Neural progenitor cell (in vitro differentiated cells): Measurements from ENCODE around the gene OTX1. TPM values are rescaled to one million over a fixed set of nuclear protein-coding genes. Genes with fewer than 3 reads are reported as not detected.
A peak's percentile ranks its signal among the peaks of the same experiment; 100 is the strongest.

ENCODE experiments used
- DNase-seq: peaks from one replicate; pipeline ENCODE4 v3.0.0-alpha.2; 2016; ENCODE audit warnings: low spot score
- H2AFZ ChIP-seq: fragments of 200-600 bp; sonication (generic); replicated peaks from 2 replicates; pipeline ENCODE4 v1.6.1; 2016; ENCODE audit warnings: antibody characterized with exemption
- H3F3A ChIP-seq: fragments of 200-600 bp; sonication (generic); 2 replicates; pipeline ENCODE4 v1.6.1; 2016; ENCODE audit warnings: antibody characterized with exemption, low read depth
- H3K27ac ChIP-seq: fragments of 200-600 bp; sonication (generic); 2 replicates; pipeline ENCODE4 v1.5.1; 2016; ENCODE audit warnings: mild to moderate bottlenecking
- H3K27me3 ChIP-seq: fragments of 200-600 bp; sonication (generic); 2 replicates; pipeline ENCODE4 v1.6.1; 2016; ENCODE audit warnings: mild to moderate bottlenecking, moderate library complexity
- H3K36me3 ChIP-seq: fragments of 200-600 bp; sonication (generic); 2 replicates; pipeline ENCODE4 v1.5.1; 2016
- H3K4me1 ChIP-seq: fragments of 200-600 bp; sonication (generic); 2 replicates; pipeline ENCODE4 v1.6.1; 2016; ENCODE audit warnings: mixed run types
- H3K4me2 ChIP-seq: fragments of 200-600 bp; sonication (generic); 2 replicates; pipeline ENCODE4 v1.6.1; 2016
- H3K4me3 ChIP-seq: fragments of 200-600 bp; sonication (generic); 2 replicates; pipeline ENCODE4 v1.5.1; 2016
- H3K79me2 ChIP-seq: fragments of 200-600 bp; sonication (generic); 2 replicates; pipeline ENCODE4 v1.6.1; 2016; ENCODE audit warnings: low read depth
- H3K9ac ChIP-seq: fragments of 200-600 bp; sonication (generic); 2 replicates; pipeline ENCODE4 v1.6.1; 2016
- H3K9me3 ChIP-seq: fragments of 200-600 bp; sonication (generic); 2 replicates; pipeline ENCODE4 v1.5.1; 2016; ENCODE audit warnings: low read depth
- H4K20me1 ChIP-seq: fragments of 200-600 bp; sonication (generic); 2 replicates; pipeline ENCODE4 v1.6.1; 2016; ENCODE audit warnings: low read depth
- H3K27ac Mint-ChIP-seq: 3 replicates; pipeline ENCODE4 v1.8.0; 2021; ENCODE audit warnings: mixed read lengths
- H3K27me3 Mint-ChIP-seq: 2 replicates; pipeline ENCODE4 v1.8.0; 2022; ENCODE audit warnings: low read depth, mild to moderate bottlenecking, inconsistent platforms, moderate library complexity, mixed read lengths; ENCODE audit not compliant: insufficient read depth
- H3K36me3 Mint-ChIP-seq: 3 replicates; pipeline ENCODE4 v1.8.0; 2021; ENCODE audit warnings: mixed read lengths
- H3K4me1 Mint-ChIP-seq: 3 replicates; pipeline ENCODE4 v1.8.0; 2021; ENCODE audit warnings: mixed read lengths
- H3K4me3 Mint-ChIP-seq: 3 replicates; pipeline ENCODE4 v1.8.0; 2021; ENCODE audit warnings: mild to moderate bottlenecking, moderate library complexity, mixed read lengths
- H3K9me3 Mint-ChIP-seq: 3 replicates; pipeline ENCODE4 v1.8.0; 2020; ENCODE audit warnings: mixed read lengths
- CTCF ChIP-seq: fragments of 200-600 bp; sonication (generic); IDR thresholded peaks from 2 replicates; pipeline ENCODE4 v1.5.1; 2017; ENCODE audit warnings: antibody characterized with exemption, mild to moderate bottlenecking
- EZH2 ChIP-seq: fragments of 200-600 bp; sonication (generic); IDR thresholded peaks from 2 replicates; pipeline ENCODE4 v1.6.1; 2017; ENCODE audit warnings: antibody characterized with exemption, mild to moderate bottlenecking, moderate library complexity
- EZH2phosphoT487 ChIP-seq: fragments of 200-600 bp; sonication (generic); IDR thresholded peaks from 2 replicates; pipeline ENCODE4 v1.6.1; 2017; ENCODE audit warnings: antibody characterized with exemption
- total RNA-seq: library from RNA; depleted of rRNA; stranded (reverse); fragments of >200 nt; gene quantifications from 2 replicates; pipeline ENCODE4 v1.2.3, GENCODE V29; 2015; ENCODE audit warnings: low replicate concordance

OTX1 gene
- total RNA-seq, 1 donor from 2014 or later = 7.9 TPM

GRCh38 chr2:63053889-63054602 lies 3.4 kb downstream of the OTX1 start:
- Histone ChIP-seq H3K27me3 (peaks cover 73% of the 10 kb centered on the region), H3K79me2 (peaks cover 87% of the 10 kb centered on the region), H3K4me2 (peak overlapping the region; percentile 94), H4K20me1 (peaks cover 86% of the 10 kb centered on the region), H3F3A (peaks cover 59% of the 10 kb centered on the region), H3K9ac (no peak overlapping the region), H3K4me1 (peaks cover 58% of the 10 kb centered on the region), H3K36me3 (no peaks in the 10 kb centered on the region), H3K4me3 (peak overlapping the region; percentile 93), H2AFZ (no peak overlapping the region), H3K27ac (no peak overlapping the region), H3K9me3 (no peaks in the 10 kb centered on the region)
- Mint-ChIP-seq H3K4me1 (peaks cover 44% of the 10 kb centered on the region), H3K27me3 (peaks cover 66% of the 10 kb centered on the region), H3K27ac (peak overlapping the region; percentile 95), H3K36me3 (peaks cover 69% of the 10 kb centered on the region), H3K9me3 (peaks cover 32% of the 10 kb centered on the region), H3K4me3 (peak overlapping the region; percentile 98)
- peak; percentile 77 for TF ChIP-seq CTCF
- peak; percentile 48 for TF ChIP-seq EZH2
- TF ChIP-seq EZH2phosphoT487 = no peak
- peak; percentile 78 for DNase-seq

DNA sequence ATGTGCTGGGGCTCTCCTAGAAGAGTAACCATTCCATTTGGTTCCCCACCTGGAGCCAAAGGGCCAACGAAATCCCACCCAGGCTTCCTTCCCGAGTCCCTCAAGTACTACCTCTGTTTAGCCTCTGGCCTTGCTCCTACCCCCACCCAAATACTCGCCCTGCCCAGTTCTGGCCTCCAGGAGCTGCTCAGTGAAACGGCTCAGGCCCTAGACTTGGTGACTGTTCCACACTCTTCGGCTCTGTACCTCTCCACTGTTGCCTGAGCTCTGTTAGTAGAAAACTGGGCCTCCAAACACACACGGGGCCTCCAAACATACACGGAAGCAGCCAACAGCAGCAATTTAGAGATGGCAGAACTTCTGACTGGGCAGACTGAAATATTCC lies 4.2 kb downstream of the OTX1 start:
- Mint-ChIP-seq H3K9me3 (peaks cover 32% of the 10 kb centered on the region), H3K4me1 (peaks cover 45% of the 10 kb centered on the region), H3K36me3 (peaks cover 64% of the 10 kb centered on the region), H3K4me3 (peak overlapping the region; percentile 98), H3K27ac (peak overlapping the region; percentile 85), H3K27me3 (peaks cover 61% of the 10 kb centered on the region)
- Histone ChIP-seq H3K27ac (no peak overlapping the region), H3K27me3 (peaks cover 81% of the 10 kb centered on the region), H3K36me3 (no peaks in the 10 kb centered on the region), H3K4me1 (peaks cover 63% of the 10 kb centered on the region), H3K9ac (no peak overlapping the region), H3K79me2 (peaks cover 79% of the 10 kb centered on the region), H4K20me1 (peaks cover 82% of the 10 kb centered on the region), H3K9me3 (no peaks in the 10 kb centered on the region), H3K4me3 (peak overlapping the region; percentile 93), H3K4me2 (peak overlapping the region; percentile 94), H3F3A (peaks cover 59% of the 10 kb centered on the region), H2AFZ (no peak overlapping the region)
- TF ChIP-seq CTCF (no peak), EZH2phosphoT487 (no peak), EZH2 (no peak)
- DNase-seq = no peak

DNA sequence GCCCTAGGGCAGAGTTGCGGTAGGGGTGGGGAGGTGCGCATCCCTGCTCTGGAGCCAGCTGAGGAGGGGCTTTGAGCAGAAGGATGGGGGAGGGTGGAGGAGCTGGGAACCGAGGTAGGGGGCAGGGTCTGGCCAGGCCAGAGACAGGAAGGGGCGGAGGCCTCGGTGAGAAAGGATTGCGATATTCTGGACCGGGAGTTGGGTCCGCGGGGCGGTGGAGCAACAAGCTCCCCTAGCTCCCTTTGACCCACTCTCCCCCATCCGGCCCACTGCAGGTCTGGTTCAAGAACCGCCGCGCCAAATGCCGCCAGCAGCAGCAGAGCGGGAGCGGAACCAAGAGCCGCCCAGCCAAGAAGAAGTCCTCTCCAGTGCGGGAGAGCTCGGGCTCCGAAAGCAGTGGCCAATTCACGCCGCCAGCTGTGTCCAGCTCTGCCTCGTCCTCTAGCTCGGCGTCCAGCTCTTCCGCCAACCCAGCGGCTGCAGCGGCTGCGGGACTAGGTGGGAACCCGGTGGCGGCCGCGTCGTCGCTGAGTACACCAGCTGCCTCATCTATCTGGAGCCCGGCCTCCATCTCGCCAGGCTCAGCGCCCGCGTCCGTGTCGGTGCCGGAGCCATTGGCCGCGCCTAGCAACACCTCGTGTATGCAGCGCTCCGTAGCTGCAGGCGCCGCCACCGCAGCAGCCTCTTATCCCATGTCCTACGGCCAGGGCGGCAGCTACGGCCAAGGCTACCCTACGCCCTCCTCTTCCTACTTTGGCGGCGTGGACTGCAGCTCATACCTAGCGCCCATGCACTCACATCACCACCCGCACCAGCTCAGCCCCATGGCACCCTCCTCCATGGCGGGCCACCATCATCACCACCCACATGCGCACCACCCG lies 4.8 kb downstream of the OTX1 start:
- Mint-ChIP-seq H3K4me1 (peaks cover 49% of the 10 kb centered on the region), H3K4me3 (peak overlapping the region; percentile 98), H3K9me3 (peaks cover 36% of the 10 kb centered on the region), H3K27ac (peak overlapping the region; percentile 85), H3K36me3 (peaks cover 67% of the 10 kb centered on the region), H3K27me3 (peaks cover 64% of the 10 kb centered on the region)
- H2AFZ ChIP-seq = no peak overlapping the region
- peak; percentile 69 for DNase-seq
- H3K27ac ChIP-seq = no peak overlapping the region
- H3K4me3 ChIP-seq = peak overlapping the region; percentile 93
- H3F3A ChIP-seq = peaks cover 62% of the 10 kb centered on the region
- peaks cover 69% of the 10 kb centered on the region for H3K4me1 ChIP-seq
- H3K9me3 ChIP-seq = no peaks in the 10 kb centered on the region
- H3K27me3 ChIP-seq = peaks cover 87% of the 10 kb centered on the region
- peak overlapping the region; percentile 94 for H3K4me2 ChIP-seq
- no peak overlapping the region for H3K9ac ChIP-seq
- TF ChIP-seq CTCF = no peak
- TF ChIP-seq EZH2phosphoT487 = no peak
- TF ChIP-seq EZH2 = peak; percentile 17
- peaks cover 73% of the 10 kb centered on the region for H3K79me2 ChIP-seq
- H3K36me3 ChIP-seq = no peaks in the 10 kb centered on the region
- H4K20me1 ChIP-seq = peaks cover 80% of the 10 kb centered on the region
